Stimulated activated CD4-positive, alpha-beta T cell treated with anti-CD3 and anti-CD28 coated beads, Interleukin-1b, Interleukin-23, amount 100 ng/mL, for 24 hours (primary cell): Measurements from ENCODE around the gene ASXL3.

Experiments used
- DNase-seq, 4 experiments: peaks; one replicate each; pipeline ENCODE4 v3.0.0-alpha.2; 2020; ENCODE audit warnings: low read depth in 4 of 4, low spot score in 1 of 4

ASXL3 gene

GRCh38 chr18:33577685-33578517 lies at the start of gene ASXL3:
ASXL3 (plus strand) TSS chr18:33578219; CDS start chr18:33578632, 413 bp downstream.
- no peak for DNase-seq

GRCh38 chr18:33532978-33533377 lies 45.0 kb upstream of the ASXL3 start:
- no peak for DNase-seq

- DNase-seq: no peak
Observed at GRCh38 chr18:33536904-33537303, 41.1 kb upstream of the ASXL3 start.

GRCh38 chr18:33538418-33539042 lies 39.5 kb upstream of the ASXL3 start:
- DNase-seq: no peak

GRCh38 chr18:33540392-33540791 lies 37.6 kb upstream of the ASXL3 start:
- DNase-seq: no peak

GRCh38 chr18:33541316-33541715 lies 36.7 kb upstream of the ASXL3 start:
- DNase-seq: no peak

- no peak for DNase-seq
Observed at GRCh38 chr18:33556846-33557245, 21.2 kb upstream of the ASXL3 start.

- DNase-seq: no peak
Observed at GRCh38 chr18:33557706-33558105, 20.3 kb upstream of the ASXL3 start.

- no peak for DNase-seq
Observed at GRCh38 chr18:33558529-33558928, 19.5 kb upstream of the ASXL3 start.

- DNase-seq: no peak
Observed at GRCh38 chr18:33560686-33561370, 17.2 kb upstream of the ASXL3 start.

- no peak for DNase-seq
Observed at GRCh38 chr18:33562741-33563140, 15.3 kb upstream of the ASXL3 start.

- no peak for DNase-seq
Observed at GRCh38 chr18:33567705-33568104, 10.3 kb upstream of the ASXL3 start.

GRCh38 chr18:33571998-33572787 lies 5.8 kb upstream of the ASXL3 start:
- DNase-seq: no peak

GRCh38 chr18:33573193-33573592 lies 4.8 kb upstream of the ASXL3 start:
- no peak for DNase-seq

GRCh38 chr18:33575451-33575850 lies 2.6 kb upstream of the ASXL3 start:
- DNase-seq: no peak

- no peak for DNase-seq
Observed at GRCh38 chr18:33576999-33577646, 896 bp upstream of the ASXL3 start.

GRCh38 chr18:33578518-33579348 lies 714 bp downstream of the ASXL3 start:
- no peak for DNase-seq

- DNase-seq: no peak
Observed at GRCh38 chr18:33579349-33580215, 1.6 kb downstream of the ASXL3 start.

- DNase-seq: no peak
Observed at GRCh38 chr18:33580546-33580945, 2.5 kb downstream of the ASXL3 start.
